Activated CD4-positive, alpha-beta memory T cell treated with anti-CD3 and anti-CD28 coated beads, Interleukin-2, amount 10 ng/mL, durations not matched to agents 7 days and 5 days (primary cell): ENCODE results near the gene DMBX1. TPM values are rescaled to one million over a fixed set of nuclear protein-coding genes. Genes with fewer than 3 reads are reported as not detected.

Experiments
- CTCF ChIA-PET: fragments of 350-600 bp; sonication (Branson Sonifier 250); formaldehyde crosslinking; loops from one replicate; lab custom pipeline; 2021; ENCODE audit warnings: antibody characterized with exemption, inconsistent platforms; lab: Charles Lee
- POLR2A ChIA-PET: fragments of 350-600 bp; sonication (Branson Sonifier 250); formaldehyde crosslinking; loops from one replicate; lab custom pipeline; 2021; ENCODE audit warnings: antibody characterized with exemption; lab: Charles Lee
- DNase-seq: peaks from one replicate; pipeline ENCODE4 v3.0.0-alpha.2; 2020
- H3K27ac Mint-ChIP-seq: one replicate; pipeline ENCODE4 v1.8.0; 2021; ENCODE audit warnings: mild to moderate bottlenecking, mixed read lengths
- H3K27me3 Mint-ChIP-seq: one replicate; pipeline ENCODE4 v1.8.0; 2021; ENCODE audit warnings: mixed read lengths
- H3K36me3 Mint-ChIP-seq: one replicate; pipeline ENCODE4 v1.8.0; 2021; ENCODE audit warnings: low read depth, mixed read lengths
- H3K4me1 Mint-ChIP-seq: one replicate; pipeline ENCODE4 v1.8.0; 2021; ENCODE audit warnings: mixed read lengths
- H3K4me3 Mint-ChIP-seq: one replicate; pipeline ENCODE4 v1.8.0; 2021; ENCODE audit warnings: mild to moderate bottlenecking, mixed read lengths
- H3K9me3 Mint-ChIP-seq: one replicate; pipeline ENCODE4 v1.8.0; 2021; ENCODE audit warnings: mixed read lengths
- total RNA-seq, 2 experiments: library from RNA; stranded (reverse); gene quantifications; one replicate each; pipeline ENCODE4 v1.2.3, GENCODE V29; 2021

The DMBX1 gene
- total RNA-seq, 2 experiments from 2014 or later: 0.30 to 0.38 TPM

DNA sequence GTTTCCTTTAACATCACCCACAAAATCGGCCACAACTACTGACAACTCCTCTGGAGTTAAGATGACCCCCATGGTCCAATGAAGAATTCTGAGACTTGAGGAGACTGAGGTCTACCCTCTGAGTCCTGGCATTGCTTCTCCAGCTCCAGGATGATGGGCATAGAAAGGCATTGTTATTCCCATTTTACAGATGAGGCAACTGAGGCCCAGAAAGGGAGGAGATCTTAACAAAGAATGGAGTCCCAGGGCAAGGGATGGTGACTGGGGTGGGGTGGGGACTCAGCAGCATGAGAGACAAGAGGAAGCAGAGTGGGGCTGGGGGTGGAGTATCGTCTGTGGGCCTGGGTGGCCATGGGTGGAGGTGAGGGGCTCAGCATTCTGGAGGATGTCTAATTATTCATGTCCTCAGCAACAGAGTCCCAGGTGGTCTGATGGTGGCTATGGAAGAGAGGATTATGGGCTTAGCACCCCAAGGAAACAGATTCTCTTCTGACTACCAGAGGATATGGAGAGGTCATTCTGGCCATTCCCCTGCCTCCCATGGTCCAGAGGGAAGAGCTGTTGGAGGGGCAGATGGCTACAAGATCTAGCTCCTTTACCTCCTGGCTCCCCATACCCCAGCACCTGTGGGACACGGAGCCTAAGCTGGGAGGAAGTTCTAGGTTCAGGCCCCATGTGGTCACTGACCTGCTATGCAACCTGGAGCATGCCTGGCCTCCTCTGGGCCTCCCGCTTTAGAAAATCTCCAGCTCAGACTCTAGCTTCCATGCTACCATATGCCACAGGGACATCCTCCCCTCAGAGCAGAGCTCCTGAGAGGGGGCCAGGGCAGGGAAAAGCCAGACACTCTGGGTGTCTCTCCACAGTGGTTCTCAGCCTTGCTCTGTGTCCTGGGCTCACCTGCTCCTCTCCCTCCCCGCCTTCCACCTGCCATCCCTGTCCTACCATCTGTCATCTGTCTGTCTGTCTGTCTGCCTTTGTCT is 37.4 kb upstream of the DMBX1 start:
- ChIA-PET CTCF (interaction anchor here (1.3 to 1.5 kb wide), 2 partner anchors 10 to 13 kb away, joined by 3 to 7 read pairs; no protein-coding TSS in a partner anchor), POLR2A (no interaction called here)
- H3K27me3 Mint-ChIP-seq: peaks cover 66% of the 10 kb centered on the region
- no peaks in the 10 kb centered on the region for H3K36me3 Mint-ChIP-seq
- no peak overlapping the region for H3K4me3 Mint-ChIP-seq
- H3K9me3 Mint-ChIP-seq: no peaks in the 10 kb centered on the region
- peaks cover 17% of the 10 kb centered on the region for H3K4me1 Mint-ChIP-seq
- no peak for DNase-seq
- no peak overlapping the region for H3K27ac Mint-ChIP-seq

DNA sequence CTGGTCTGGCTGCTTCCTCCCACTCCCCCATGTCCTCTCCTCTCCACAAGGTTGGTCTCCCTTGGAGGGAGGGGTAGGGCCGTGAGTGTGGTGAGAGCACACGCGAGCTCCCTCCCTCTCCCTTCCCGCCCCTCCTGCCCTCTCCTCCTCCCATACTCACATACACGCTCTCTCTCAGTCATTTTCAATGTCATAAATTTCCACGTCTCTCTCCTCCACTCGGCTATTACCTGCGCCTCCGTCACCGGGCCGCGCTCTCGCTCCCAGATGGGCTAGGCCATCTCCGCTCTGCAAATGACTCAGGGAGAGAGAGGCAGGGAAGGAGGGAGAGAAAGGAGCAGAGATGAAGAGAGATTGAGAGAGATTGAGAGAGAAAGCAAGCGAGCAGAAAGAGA is 36.7 kb upstream of the DMBX1 start:
- CTCF ChIA-PET: interaction anchor here (1.5 kb wide), 1 partner anchor 11 kb away, joined by 7 read pairs; no protein-coding TSS in a partner anchor
- Mint-ChIP-seq H3K27me3 (peaks cover 59% of the 10 kb centered on the region), H3K36me3 (no peaks in the 10 kb centered on the region), H3K9me3 (no peaks in the 10 kb centered on the region), H3K4me1 (peaks cover 13% of the 10 kb centered on the region), H3K4me3 (no peak overlapping the region), H3K27ac (no peak overlapping the region)
- DNase-seq: no peak
- POLR2A ChIA-PET: no interaction called here

DNA sequence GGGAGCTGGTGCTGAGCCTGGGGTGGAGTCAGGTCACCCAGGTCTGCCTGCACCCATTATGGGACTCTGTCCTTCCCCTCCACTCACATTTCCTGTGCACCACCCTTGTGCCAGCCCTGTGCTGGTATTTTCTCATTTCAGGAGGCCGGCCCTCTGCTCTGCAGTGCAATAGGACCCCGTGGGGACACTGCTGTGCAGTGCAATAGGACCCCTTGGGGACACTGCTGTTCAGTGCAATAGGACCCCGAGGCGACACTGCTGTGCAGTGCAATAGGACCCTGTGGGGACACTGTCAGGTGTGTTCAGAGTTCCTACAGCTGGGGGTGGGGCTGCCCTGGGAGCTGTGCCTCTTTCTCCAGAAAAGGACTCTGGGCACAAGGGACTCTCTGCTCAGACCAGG is 36.2 kb upstream of the DMBX1 start:
- H3K9me3 Mint-ChIP-seq: no peaks in the 10 kb centered on the region
- CTCF ChIA-PET: interaction anchor here (1.5 kb wide), 1 partner anchor 11 kb away, joined by 7 read pairs; no protein-coding TSS in a partner anchor
- POLR2A ChIA-PET: no interaction called here
- no peak overlapping the region for H3K27ac Mint-ChIP-seq
- no peaks in the 10 kb centered on the region for H3K36me3 Mint-ChIP-seq
- no peak for DNase-seq
- H3K4me1 Mint-ChIP-seq: peaks cover 10% of the 10 kb centered on the region
- no peak overlapping the region for H3K4me3 Mint-ChIP-seq
- peaks cover 56% of the 10 kb centered on the region for H3K27me3 Mint-ChIP-seq

- Mint-ChIP-seq H3K9me3 (no peaks in the 10 kb centered on the region), H3K4me3 (no peak overlapping the region), H3K36me3 (no peaks in the 10 kb centered on the region), H3K4me1 (no peaks in the 10 kb centered on the region), H3K27ac (no peak overlapping the region), H3K27me3 (peaks cover 49% of the 10 kb centered on the region)
- DNase-seq: no peak
- ChIA-PET POLR2A (no interaction called here), CTCF (no interaction called here)
Observed at GRCh38 chr1:46455951-46456350, 33.7 kb upstream of the DMBX1 start.

- POLR2A ChIA-PET: no interaction called here
- H3K27me3 Mint-ChIP-seq: peaks cover 49% of the 10 kb centered on the region
- no peaks in the 10 kb centered on the region for H3K36me3 Mint-ChIP-seq
- no peak overlapping the region for H3K27ac Mint-ChIP-seq
- no peaks in the 10 kb centered on the region for H3K9me3 Mint-ChIP-seq
- CTCF ChIA-PET: no interaction called here
- H3K4me1 Mint-ChIP-seq: no peaks in the 10 kb centered on the region
- no peak for DNase-seq
- no peak overlapping the region for H3K4me3 Mint-ChIP-seq
Observed at GRCh38 chr1:46456411-46456963, 33.1 kb upstream of the DMBX1 start.

DNA sequence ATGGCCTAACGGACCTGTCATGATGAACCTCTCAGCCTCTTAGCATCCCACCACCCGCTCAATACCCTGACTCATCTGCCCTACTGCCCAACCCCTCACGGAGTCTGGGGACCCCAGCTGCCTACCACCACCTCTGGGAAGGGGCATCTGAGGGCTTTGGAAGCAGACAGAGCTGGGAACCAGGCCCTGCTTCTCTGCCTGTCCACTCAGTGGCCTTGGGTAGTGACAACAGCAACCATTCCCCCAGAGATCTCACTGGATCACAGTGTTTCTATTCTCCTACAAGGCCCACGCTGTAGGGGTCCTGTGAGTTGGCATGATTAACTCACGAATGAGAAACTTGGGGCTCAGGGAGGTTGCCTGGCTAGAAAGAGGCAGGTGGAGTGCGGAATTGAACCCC is 32.5 kb upstream of the DMBX1 start:
- DNase-seq: no peak
- POLR2A ChIA-PET: no interaction called here
- Mint-ChIP-seq H3K9me3 (no peaks in the 10 kb centered on the region), H3K4me1 (no peaks in the 10 kb centered on the region), H3K27ac (no peak overlapping the region), H3K36me3 (no peaks in the 10 kb centered on the region), H3K27me3 (peaks cover 48% of the 10 kb centered on the region), H3K4me3 (no peak overlapping the region)
- CTCF ChIA-PET: interaction anchor here (2.2 kb wide), 1 partner anchor 10 kb away, joined by 8 read pairs; no protein-coding TSS in a partner anchor

- Mint-ChIP-seq H3K4me1 (no peaks in the 10 kb centered on the region), H3K27me3 (peaks cover 46% of the 10 kb centered on the region), H3K9me3 (no peaks in the 10 kb centered on the region), H3K4me3 (no peak overlapping the region), H3K36me3 (no peaks in the 10 kb centered on the region), H3K27ac (no peak overlapping the region)
- no peak for DNase-seq
- ChIA-PET CTCF (interaction anchor here (0.6 to 2.2 kb wide), 3 partner anchors 11 to 246 kb away, joined by 3 to 8 read pairs (median 5); no protein-coding TSS in a partner anchor), POLR2A (no interaction called here)
Observed at GRCh38 chr1:46458190-46458589, 31.4 kb upstream of the DMBX1 start.

- no peaks in the 10 kb centered on the region for H3K9me3 Mint-ChIP-seq
- no peaks in the 10 kb centered on the region for H3K36me3 Mint-ChIP-seq
- H3K27me3 Mint-ChIP-seq: peaks cover 45% of the 10 kb centered on the region
- ChIA-PET POLR2A (no interaction called here), CTCF (interaction anchor here (1.2 to 2.2 kb wide), 2 partner anchors 12 to 17 kb away, joined by 5 to 8 read pairs; no protein-coding TSS in a partner anchor)
- no peak for DNase-seq
- H3K4me3 Mint-ChIP-seq: no peak overlapping the region
- H3K4me1 Mint-ChIP-seq: no peaks in the 10 kb centered on the region
- no peak overlapping the region for H3K27ac Mint-ChIP-seq
Observed at GRCh38 chr1:46458846-46459245, 30.8 kb upstream of the DMBX1 start.

DNA sequence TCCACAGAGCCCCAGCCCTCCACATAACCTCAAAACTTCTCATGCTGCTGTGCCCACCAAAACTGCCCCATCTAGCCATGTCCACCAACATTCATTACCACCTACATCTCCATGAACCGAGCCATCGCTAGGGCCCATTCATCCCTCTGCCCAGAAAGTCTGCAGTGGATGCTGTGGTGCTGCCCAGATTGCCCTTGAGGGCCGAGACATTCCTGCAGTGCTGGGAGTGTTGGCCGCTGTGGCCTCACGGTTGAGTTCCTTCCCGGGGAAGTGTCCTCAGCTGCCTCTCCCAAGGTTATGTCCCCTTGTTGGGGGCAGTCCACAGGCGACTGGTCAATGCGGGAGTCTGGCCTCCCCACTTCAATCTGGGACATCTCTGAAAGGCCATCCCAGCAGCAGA is 30.3 kb upstream of the DMBX1 start:
- no peaks in the 10 kb centered on the region for H3K9me3 Mint-ChIP-seq
- no peak for DNase-seq
- H3K27ac Mint-ChIP-seq: no peak overlapping the region
- H3K27me3 Mint-ChIP-seq: peaks cover 48% of the 10 kb centered on the region
- H3K36me3 Mint-ChIP-seq: no peaks in the 10 kb centered on the region
- CTCF ChIA-PET: interaction anchor here (1.0 to 2.2 kb wide), 3 partner anchors 12 to 17 kb away, joined by 3 to 8 read pairs (median 5); no protein-coding TSS in a partner anchor
- H3K4me3 Mint-ChIP-seq: no peak overlapping the region
- POLR2A ChIA-PET: no interaction called here
- no peaks in the 10 kb centered on the region for H3K4me1 Mint-ChIP-seq

GRCh38 chr1:46461017-46461808 is 28.4 kb upstream of the DMBX1 start:
- ChIA-PET POLR2A (no interaction called here), CTCF (no interaction called here)
- Mint-ChIP-seq H3K27ac (no peak overlapping the region), H3K9me3 (no peaks in the 10 kb centered on the region), H3K27me3 (peaks cover 54% of the 10 kb centered on the region), H3K36me3 (no peaks in the 10 kb centered on the region), H3K4me1 (peaks cover 3% of the 10 kb centered on the region), H3K4me3 (no peak overlapping the region)
- DNase-seq: no peak

DNA sequence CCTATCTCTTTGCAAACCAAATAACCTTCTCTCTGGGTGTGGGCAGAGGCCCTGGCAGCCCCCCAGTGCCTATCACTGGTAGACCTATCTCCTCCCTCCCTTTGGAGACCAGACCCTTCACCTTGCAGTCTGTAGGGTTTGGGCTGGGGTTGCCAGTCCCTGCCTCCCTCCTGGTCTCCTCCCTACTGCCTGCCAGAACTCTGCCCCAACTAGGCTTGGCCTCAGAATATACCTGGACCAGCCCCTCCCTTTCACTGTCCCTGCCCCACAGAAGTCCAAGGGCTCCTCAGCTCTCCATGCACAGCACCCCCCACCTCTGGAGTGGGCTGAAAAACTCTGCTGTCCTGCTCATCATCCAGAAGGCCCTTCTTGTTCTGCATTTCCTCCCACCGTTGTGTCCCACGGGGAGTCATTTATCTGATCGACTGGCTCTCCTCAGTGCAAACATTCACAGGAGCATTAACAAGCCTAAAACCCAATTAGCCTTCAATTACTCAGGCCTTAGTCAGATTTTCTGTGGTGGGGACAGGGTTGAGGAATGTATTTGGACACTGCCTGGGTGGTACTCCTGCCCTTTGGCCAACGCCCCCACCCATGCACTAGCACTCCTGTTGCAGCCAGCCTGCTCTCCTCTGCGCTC is 27.7 kb upstream of the DMBX1 start:
- CTCF ChIA-PET: no interaction called here
- peaks cover 56% of the 10 kb centered on the region for H3K27me3 Mint-ChIP-seq
- peaks cover 5% of the 10 kb centered on the region for H3K4me1 Mint-ChIP-seq
- no peaks in the 10 kb centered on the region for H3K9me3 Mint-ChIP-seq
- H3K4me3 Mint-ChIP-seq: no peak overlapping the region
- H3K27ac Mint-ChIP-seq: no peak overlapping the region
- POLR2A ChIA-PET: no interaction called here
- DNase-seq: no peak
- H3K36me3 Mint-ChIP-seq: no peaks in the 10 kb centered on the region

DNA sequence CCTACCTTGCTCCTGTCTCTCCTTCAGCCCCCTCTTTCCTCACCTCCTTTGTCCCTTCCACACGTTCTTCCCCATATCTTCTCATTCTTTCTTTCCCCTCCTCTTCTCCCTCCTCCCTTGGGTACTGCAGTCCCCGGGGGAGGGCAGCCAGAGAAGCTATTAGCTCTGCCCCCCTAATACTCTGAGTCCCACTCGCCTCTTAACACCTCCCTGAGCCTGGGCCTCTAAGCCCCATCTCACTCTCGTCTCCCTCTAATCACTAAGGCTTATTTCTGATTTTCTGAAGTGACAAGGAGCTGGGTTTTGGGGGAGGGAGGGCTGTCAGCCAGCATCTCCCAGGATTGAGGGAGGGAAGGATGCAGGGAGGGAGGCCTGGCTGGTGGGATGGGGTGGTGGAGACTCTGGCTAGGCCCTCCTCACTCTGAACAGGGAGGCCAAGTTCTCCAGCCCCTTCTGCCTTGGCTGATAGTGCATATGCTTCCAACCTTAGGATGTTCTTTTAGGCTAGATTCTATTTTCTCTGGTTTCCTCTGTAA is 25.6 kb upstream of the DMBX1 start:
- Mint-ChIP-seq H3K4me1 (peaks cover 10% of the 10 kb centered on the region), H3K36me3 (peaks cover 2% of the 10 kb centered on the region), H3K27ac (no peak overlapping the region), H3K4me3 (no peak overlapping the region), H3K9me3 (no peaks in the 10 kb centered on the region), H3K27me3 (peaks cover 72% of the 10 kb centered on the region)
- POLR2A ChIA-PET: no interaction called here
- no peak for DNase-seq
- CTCF ChIA-PET: no interaction called here
